Fibroblast of lung (primary cell): Measurements from ENCODE around the gene NCOA7. TPM values are rescaled to one million over a fixed set of nuclear protein-coding genes. Genes with fewer than 3 reads are reported as not detected.

Experiments used
- DNase-seq, 2 donors: peaks; one replicate each; pipeline versions ENCODE4 v3.0.0 to v3.0.0-alpha.2; 2010; ENCODE audit warnings: low read depth in 2 of 2
- H2AFZ ChIP-seq: 2 replicates; pipeline ENCODE4 v1.5.1; 2012; ENCODE audit warnings: low read length, control low read depth, inconsistent platforms
- H3K27ac ChIP-seq: 2 replicates; pipeline ENCODE4 v1.5.1; 2011; ENCODE audit warnings: low read length, control low read depth; ENCODE audit not compliant: insufficient read depth
- H3K27me3 ChIP-seq: 2 replicates; pipeline ENCODE4 v1.5.1; 2011; ENCODE audit warnings: mild to moderate bottlenecking, low read length; ENCODE audit not compliant: control insufficient read depth, insufficient read depth
- H3K36me3 ChIP-seq: 2 replicates; pipeline ENCODE4 v1.5.1; 2011; ENCODE audit warnings: low read length; ENCODE audit not compliant: control insufficient read depth, insufficient read depth
- H3K4me1 ChIP-seq: 2 replicates; pipeline ENCODE4 v1.5.1; 2011; ENCODE audit warnings: low read length; ENCODE audit not compliant: control insufficient read depth, insufficient read depth; ENCODE audit errors: extremely low read depth
- H3K4me2 ChIP-seq: 2 replicates; pipeline ENCODE4 v1.5.1; 2011; ENCODE audit warnings: low read length, control low read depth; ENCODE audit not compliant: insufficient read depth; ENCODE audit errors: extremely low read depth
- H3K4me3 ChIP-seq, 4 experiments: fragments of 200-600 bp in 1 of 4; sonication (generic) in 1 of 4; replicated peaks in 1 of 4; 2 replicates each; pipeline ENCODE4 v1.5.1; 2011 to 2016; ENCODE audit warnings: low read length in 4 of 4, low read depth in 3 of 4, mild to moderate bottlenecking in 3 of 4, control low read depth in 2 of 4, inconsistent platforms in 1 of 4, mixed read lengths in 1 of 4; ENCODE audit not compliant: insufficient read depth in 1 of 4; ENCODE audit errors: control extremely low read depth in 1 of 4
- H3K79me2 ChIP-seq: 2 replicates; pipeline ENCODE4 v1.5.1; 2012; ENCODE audit warnings: mild to moderate bottlenecking, low read length, inconsistent platforms; ENCODE audit not compliant: control insufficient read depth, insufficient read depth
- H3K9ac ChIP-seq: 2 replicates; pipeline ENCODE4 v1.5.1; 2011; ENCODE audit warnings: mild to moderate bottlenecking, low read length, control low read depth; ENCODE audit not compliant: insufficient read depth
- H3K9me3 ChIP-seq: 2 replicates; pipeline ENCODE4 v1.5.1; 2012; ENCODE audit warnings: low read depth, low read length; ENCODE audit not compliant: control insufficient read depth, insufficient read depth
- H4K20me1 ChIP-seq: 2 replicates; pipeline ENCODE4 v1.5.1; 2011; ENCODE audit warnings: low read length; ENCODE audit not compliant: control insufficient read depth, insufficient read depth; ENCODE audit errors: extremely low read depth
- CTCF ChIP-seq, 2 donors: IDR thresholded peaks in 1 of 2; conservative IDR thresholded peaks in 1 of 2; 1 replicate in 1 of 2; 2 replicates in 1 of 2; pipeline ENCODE4 v1.5.1; 2011 to 2012; ENCODE audit warnings: low read length in 2 of 2, control low read depth in 1 of 2, inconsistent platforms in 1 of 2, low read depth in 1 of 2, mild to moderate bottlenecking in 1 of 2
- EZH2 ChIP-seq: IDR thresholded peaks from 2 replicates; pipeline ENCODE4 v1.5.1; 2012; ENCODE audit warnings: low read length, control low read depth, mild to moderate bottlenecking; ENCODE audit errors: missing control alignments
- polyA plus RNA-seq, 2 donors: library from polyadenylated mRNA; depleted of rRNA in 1 of 2; stranded (reverse) in 1 of 2; unstranded in 1 of 2; fragments of >200 nt; gene quantifications; 2 replicates each; pipeline ENCODE4 v1.2.1, GENCODE V29; 2011 to 2012; ENCODE audit warnings: missing spikeins in 1 of 2
- total RNA-seq: library from RNA; depleted of rRNA; stranded (reverse); fragments of >200 nt; gene quantifications from 2 replicates; pipeline ENCODE4 v1.2.1, GENCODE V29; 2014

The NCOA7 gene
- total and polyA plus RNA-seq, 2 donors (not counting 1 experiment from before 2014, with no cell fraction given), result 13.7 to 49.9 TPM

- DNase-seq, result no peak
- no peaks in the 10 kb centered on the region for H3K4me1 ChIP-seq
- H3K27me3 ChIP-seq, result no peaks in the 10 kb centered on the region
- no peak overlapping the region for H3K4me2 ChIP-seq
- H3K27ac ChIP-seq, result no peak overlapping the region
- TF ChIP-seq CTCF (conservative IDR thresholded peaks at IDR 0.05 in 1 of 2, IDR thresholded peaks at IDR 0.05 in 1 of 2; ENCODE audit: low read depth in 1 of 2, low read length in 2 of 2) (no peak), EZH2 (no peak)
- no peaks in the 10 kb centered on the region for H4K20me1 ChIP-seq
- H3K79me2 ChIP-seq, result no peaks in the 10 kb centered on the region
- H3K9ac ChIP-seq, result no peak overlapping the region
- no peaks in the 10 kb centered on the region for H3K9me3 ChIP-seq
- no peak overlapping the region for H3K4me3 ChIP-seq
- H3K36me3 ChIP-seq, result no peaks in the 10 kb centered on the region
- H2AFZ ChIP-seq, result no peak overlapping the region
Observed at GRCh38 chr6:125899726-125900182, 109.0 kb downstream of the NCOA7 start.

GRCh38 chr6:125904871-125905270 is 114.1 kb downstream of the NCOA7 start:
- no peak for TF ChIP-seq EZH2
- no peak for TF ChIP-seq CTCF (conservative IDR thresholded peaks at IDR 0.05 in 1 of 2, IDR thresholded peaks at IDR 0.05 in 1 of 2; ENCODE audit: low read depth in 1 of 2, low read length in 2 of 2)
- Histone ChIP-seq H3K27ac (no peak overlapping the region), H3K4me2 (no peak overlapping the region), H3K4me3 (no peak overlapping the region), H3K36me3 (no peaks in the 10 kb centered on the region), H3K9me3 (no peaks in the 10 kb centered on the region), H4K20me1 (no peaks in the 10 kb centered on the region), H3K27me3 (no peaks in the 10 kb centered on the region), H2AFZ (no peak overlapping the region), H3K4me1 (no peaks in the 10 kb centered on the region), H3K9ac (no peak overlapping the region), H3K79me2 (no peaks in the 10 kb centered on the region)
- peak in 1 of 2 donors; percentile 94 for DNase-seq

- no peaks in the 10 kb centered on the region for H3K9me3 ChIP-seq
- H3K4me2 ChIP-seq, result no peak overlapping the region
- H3K9ac ChIP-seq, result no peak overlapping the region
- no peak overlapping the region for H2AFZ ChIP-seq
- no peak overlapping the region for H3K4me3 ChIP-seq
- H3K36me3 ChIP-seq, result no peaks in the 10 kb centered on the region
- H3K79me2 ChIP-seq, result no peaks in the 10 kb centered on the region
- TF ChIP-seq EZH2 (no peak), CTCF (conservative IDR thresholded peaks at IDR 0.05 in 1 of 2, IDR thresholded peaks at IDR 0.05 in 1 of 2; ENCODE audit: low read depth in 1 of 2, low read length in 2 of 2) (peak; percentile 60 to 90)
- no peaks in the 10 kb centered on the region for H4K20me1 ChIP-seq
- no peaks in the 10 kb centered on the region for H3K4me1 ChIP-seq
- DNase-seq, result peak in 1 of 2 donors; percentile 48
- H3K27ac ChIP-seq, result no peak overlapping the region
- H3K27me3 ChIP-seq, result no peaks in the 10 kb centered on the region
Observed at GRCh38 chr6:125906158-125906998, 115.6 kb downstream of the NCOA7 start.
